SHP77 (cell line): ENCODE results near the gene AUP1.
A peak's percentile ranks its signal among the peaks of the same experiment; 100 is the strongest.

Experiments used
- DNase-seq, 2 experiments: peaks; one replicate each; lab custom pipeline; 2025; lab: John Stamatoyannopoulos, UW

Gene AUP1

GRCh38 chr2:74535440-74535965 is 6.0 kb upstream of the AUP1 start:
- DNase-seq, result no peak

GRCh38 chr2:74534411-74534810 is 4.9 kb upstream of the AUP1 start:
- no peak for DNase-seq

- no peak for DNase-seq
Observed at GRCh38 chr2:74533464-74533863, 4.0 kb upstream of the AUP1 start.

GRCh38 chr2:74532222-74532621 is 2.7 kb upstream of the AUP1 start:
- no peak for DNase-seq

GRCh38 chr2:74531666-74532065 is 2.2 kb upstream of the AUP1 start:
- DNase-seq, result no peak

GRCh38 chr2:74530239-74531187 is 1.0 kb upstream of the AUP1 start:
- no peak for DNase-seq

GRCh38 chr2:74528600-74529356 is 728 bp downstream of the AUP1 start:
- no peak for DNase-seq

GRCh38 chr2:74527741-74528140 is 1.8 kb downstream of the AUP1 start:
- no peak for DNase-seq

GRCh38 chr2:74526649-74527230 is 2.8 kb downstream of the AUP1 start:
- no peak for DNase-seq

GRCh38 chr2:74525717-74526648 is 3.5 kb downstream of the AUP1 start, which contains the start of gene DQX1:
DQX1 (minus strand) TSS chr2:74526231; CDS start chr2:74525729, 502 bp downstream.
- peak in 1 of 2 experiments; percentile 11 for DNase-seq

GRCh38 chr2:74524955-74525716 is 4.4 kb downstream of the AUP1 start:
- no peak for DNase-seq

- no peak for DNase-seq
Observed at GRCh38 chr2:74524005-74524404, 5.5 kb downstream of the AUP1 start.

GRCh38 chr2:74522516-74522915 is 7.0 kb downstream of the AUP1 start:
- DNase-seq, result no peak

- no peak for DNase-seq
Observed at GRCh38 chr2:74516650-74517049, 12.9 kb downstream of the AUP1 start.

GRCh38 chr2:74515981-74516633 is 13.4 kb downstream of the AUP1 start:
- DNase-seq, result no peak

- DNase-seq, result no peak
Observed at GRCh38 chr2:74515271-74515980, 14.1 kb downstream of the AUP1 start.

- DNase-seq, result no peak
Observed at GRCh38 chr2:74514368-74515270, 14.9 kb downstream of the AUP1 start, which contains the start of gene TLX2. TLX2 (plus strand) TSS chr2:74514450; CDS start chr2:74514807, 357 bp downstream.
